NCI-H1092 treated with DMSO at 0.1 percent for 48 hours (cell line): ENCODE data around the gene LRRC4.
A peak's percentile ranks its signal among the peaks of the same experiment; 100 is the strongest.

Source experiments
- DNase-seq: peaks from one replicate; lab custom pipeline; 2025; lab: John Stamatoyannopoulos, UW

Gene LRRC4

DNA sequence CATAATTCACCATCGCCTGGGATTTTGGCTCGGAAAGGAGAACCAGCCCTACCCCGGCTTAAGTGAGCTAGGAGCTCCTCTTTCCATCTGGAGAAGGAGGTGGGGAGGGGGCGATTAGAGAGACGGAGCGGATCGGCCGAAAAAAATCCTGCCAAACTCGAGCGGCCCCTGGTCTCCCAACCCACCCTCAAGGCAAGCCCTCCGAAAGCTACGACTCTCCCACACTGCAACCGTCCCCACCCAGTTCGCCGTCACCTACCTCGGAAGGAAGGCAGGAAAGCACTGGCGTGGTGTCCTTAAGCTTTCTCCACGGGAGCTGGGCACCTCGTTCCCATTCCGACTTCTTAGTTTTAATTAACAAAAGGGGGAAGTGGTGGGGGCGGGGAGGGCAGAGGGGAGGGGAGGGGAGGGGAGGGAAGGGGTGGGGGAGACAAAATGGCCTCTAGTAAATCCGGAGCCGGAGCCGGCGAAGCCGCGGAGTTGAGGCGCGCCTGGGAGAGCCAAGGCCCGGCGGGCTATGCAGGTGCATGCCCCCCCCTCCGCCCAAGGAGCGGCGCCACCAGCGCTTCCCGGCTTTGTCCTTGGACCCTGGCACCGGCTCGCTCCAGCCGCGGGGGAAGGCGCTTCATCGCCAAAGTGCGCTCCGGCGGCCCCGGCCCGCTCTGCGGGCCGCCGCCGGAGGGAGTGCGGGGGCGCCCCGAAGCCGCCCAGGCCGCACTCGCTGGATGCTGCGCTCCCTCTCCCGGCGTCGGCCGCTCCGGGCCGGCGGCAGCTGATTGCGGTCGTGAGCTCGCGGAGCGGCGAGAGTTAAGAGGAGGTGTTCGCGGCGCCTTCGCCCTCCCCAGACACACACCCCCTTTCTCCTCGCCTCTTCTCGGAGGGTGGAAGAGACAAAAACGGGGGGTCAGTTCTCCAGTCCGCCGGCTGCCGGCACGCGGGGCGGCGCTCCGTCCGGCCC, at the start of gene LRRC4:
Gene LRRC4, minus strand, starts transcription at position 784 of the 958 bp plus-strand sequence. CDS start 797 bp downstream, outside the sequence.
- DNase-seq, result peak; percentile 58

DNA sequence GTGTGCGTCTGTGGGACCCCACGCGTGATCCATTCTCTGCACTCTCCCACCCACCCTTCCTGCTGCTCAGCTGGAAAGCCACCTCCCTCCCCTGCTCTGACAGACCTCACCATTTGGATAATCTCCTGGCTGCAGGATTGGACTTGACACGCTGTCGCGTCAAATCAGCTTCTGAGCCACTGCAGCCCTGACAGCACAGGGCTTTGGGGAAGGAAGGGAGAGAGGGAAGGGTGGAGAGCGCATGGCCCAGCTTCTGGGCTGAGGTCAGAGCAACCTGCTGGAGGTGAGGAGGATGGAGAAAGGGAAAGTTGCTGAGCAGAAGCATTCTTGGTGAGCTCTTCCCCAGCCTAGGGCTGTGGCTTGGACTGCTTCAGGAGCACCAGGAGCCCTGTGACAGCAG, 48.9 kb upstream of the LRRC4 start:
- no peak for DNase-seq

DNA sequence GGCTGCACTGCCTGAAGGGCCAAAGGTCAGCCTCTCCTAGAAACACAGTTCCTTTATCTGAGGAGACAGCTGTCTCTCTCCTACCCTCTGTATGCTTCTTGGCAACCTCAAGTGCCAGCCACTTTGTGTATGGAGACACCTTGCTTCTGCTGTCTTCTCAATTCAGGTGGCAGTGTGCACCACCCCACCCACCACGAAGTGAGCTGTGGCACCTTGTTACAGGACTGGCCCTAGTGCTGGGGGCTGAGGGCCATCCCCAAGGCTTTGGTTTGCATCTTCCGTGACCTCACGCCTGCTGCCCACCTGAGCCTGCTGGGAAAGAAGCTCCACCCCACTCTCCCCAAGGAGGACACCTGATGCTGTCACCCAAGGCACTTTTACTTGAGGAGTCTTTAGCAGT, 47.1 kb upstream of the LRRC4 start:
- no peak for DNase-seq

- DNase-seq, result peak; percentile 75
Observed at GRCh38 chr7:128076796-128077271, 45.6 kb upstream of the LRRC4 start.

GRCh38 chr7:128076196-128076795, 45.1 kb upstream of the LRRC4 start:
- DNase-seq, result no peak

- DNase-seq, result no peak
Observed at GRCh38 chr7:128075242-128076095, 44.2 kb upstream of the LRRC4 start.

DNA sequence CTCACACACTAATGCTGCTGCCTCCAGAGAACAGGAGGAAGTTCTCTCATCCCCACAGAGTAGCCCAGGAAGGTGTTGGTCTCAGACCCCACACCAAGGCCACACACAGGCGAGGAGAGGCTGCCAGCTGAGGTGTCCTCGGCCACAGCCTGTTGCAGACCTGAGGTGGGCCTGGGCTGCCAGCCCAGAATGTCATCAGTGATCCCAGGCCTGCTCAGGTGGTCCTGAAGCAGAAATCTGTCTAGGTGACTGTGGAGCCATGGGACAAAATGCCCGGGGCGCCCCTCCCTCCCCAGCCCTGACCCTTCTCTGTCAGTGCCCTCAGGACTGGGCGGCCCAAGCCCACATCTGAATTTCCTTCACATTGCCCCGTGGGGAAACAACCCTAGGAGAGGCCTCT, 43.5 kb upstream of the LRRC4 start:
- no peak for DNase-seq

GRCh38 chr7:128074336-128074735, 43.1 kb upstream of the LRRC4 start:
- no peak for DNase-seq

DNA sequence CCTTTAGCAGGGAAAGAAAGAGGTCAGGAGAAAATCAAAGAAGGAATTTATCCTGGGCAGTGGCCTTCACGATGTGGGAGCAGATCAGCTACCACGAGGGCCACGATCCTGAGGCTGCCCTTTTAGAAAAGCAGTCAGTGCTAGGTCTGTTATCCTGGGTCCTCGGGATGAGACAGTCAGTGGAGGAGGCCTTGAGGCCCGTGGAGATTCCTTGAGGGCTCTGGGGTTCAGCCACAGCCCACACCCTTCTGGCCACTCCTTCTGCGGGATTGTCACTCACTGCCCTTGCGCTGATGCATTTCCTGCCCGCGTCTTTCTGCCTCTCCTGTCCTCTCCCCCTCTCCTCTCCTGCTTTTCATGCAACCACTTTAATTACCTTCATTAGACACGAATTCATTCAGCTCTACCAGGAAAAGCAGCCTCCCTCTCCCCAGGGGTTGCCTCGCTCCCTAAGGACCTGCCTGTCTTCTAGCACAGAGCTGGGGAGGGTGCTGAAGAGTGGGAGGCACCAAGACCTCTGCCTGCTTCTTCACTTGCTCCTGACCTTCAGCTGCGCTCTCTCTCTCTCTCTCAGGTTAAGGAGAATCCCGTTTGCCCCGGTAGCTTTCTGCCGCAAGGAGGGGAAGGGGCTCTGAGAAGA, 42.6 kb upstream of the LRRC4 start:
- no peak for DNase-seq

DNA sequence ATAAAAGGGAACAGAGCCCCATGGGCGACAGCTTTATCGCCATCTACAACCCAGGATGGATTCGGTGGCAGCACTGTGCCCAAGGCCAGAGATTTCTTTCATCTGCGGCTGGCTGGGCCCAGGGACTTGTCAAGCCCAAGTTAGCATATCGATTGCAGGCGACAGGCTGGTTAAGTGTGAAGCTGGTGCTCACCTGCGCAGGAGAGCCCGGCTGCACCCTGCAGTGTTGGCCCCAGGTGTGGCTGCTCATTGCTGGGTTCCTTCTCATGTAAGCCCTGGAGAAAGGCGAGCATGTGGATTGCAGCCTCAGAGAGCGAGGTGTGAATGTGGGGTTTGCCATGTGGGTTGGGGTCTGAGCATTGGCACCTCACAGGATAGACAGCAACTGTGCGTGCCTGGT, 40.6 kb upstream of the LRRC4 start:
- no peak for DNase-seq

DNA sequence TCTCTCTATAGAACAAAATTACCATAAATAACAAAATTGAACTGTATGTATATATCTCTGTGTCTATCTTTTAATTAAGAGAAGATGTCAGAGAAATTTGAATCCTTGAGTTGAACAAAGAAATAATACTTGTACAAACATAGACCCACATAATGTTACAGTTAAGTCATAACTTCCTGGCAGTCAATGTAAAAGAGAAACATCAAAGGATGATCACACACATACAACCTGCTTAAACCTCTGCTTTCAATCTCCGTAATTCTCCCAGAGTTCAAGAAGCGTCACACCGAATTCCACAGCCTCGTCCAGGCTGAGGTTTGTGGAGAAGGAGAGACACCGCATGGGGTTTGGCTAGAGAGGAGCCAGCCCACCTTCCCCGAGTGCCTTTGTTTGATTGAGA, 40.1 kb upstream of the LRRC4 start:
- DNase-seq, result no peak

- no peak for DNase-seq
Observed at GRCh38 chr7:128069373-128070364, 38.4 kb upstream of the LRRC4 start.

GRCh38 chr7:128068785-128069184, 37.5 kb upstream of the LRRC4 start:
- no peak for DNase-seq

DNA sequence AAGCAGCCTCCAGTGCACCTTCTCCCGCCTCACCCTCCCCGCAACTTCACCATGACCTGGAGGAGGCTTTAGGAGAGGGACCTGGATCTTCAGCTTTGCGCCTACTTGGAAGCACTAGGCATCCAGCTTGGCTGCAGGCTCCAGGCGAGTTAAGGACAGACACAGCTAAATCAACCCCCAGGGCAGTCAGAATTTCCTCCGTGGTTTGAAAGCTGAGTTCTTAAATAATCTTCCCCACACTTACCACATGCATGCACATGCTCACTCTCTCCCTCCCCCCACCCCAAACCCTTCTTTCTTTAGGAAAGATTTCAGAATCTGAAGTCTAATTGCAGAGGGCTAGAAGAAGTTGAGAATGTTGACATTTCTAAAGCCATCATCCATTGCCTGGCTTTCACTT, 36.7 kb upstream of the LRRC4 start:
- no peak for DNase-seq

- DNase-seq, result no peak
Observed at GRCh38 chr7:128066858-128067257, 35.6 kb upstream of the LRRC4 start.

DNA sequence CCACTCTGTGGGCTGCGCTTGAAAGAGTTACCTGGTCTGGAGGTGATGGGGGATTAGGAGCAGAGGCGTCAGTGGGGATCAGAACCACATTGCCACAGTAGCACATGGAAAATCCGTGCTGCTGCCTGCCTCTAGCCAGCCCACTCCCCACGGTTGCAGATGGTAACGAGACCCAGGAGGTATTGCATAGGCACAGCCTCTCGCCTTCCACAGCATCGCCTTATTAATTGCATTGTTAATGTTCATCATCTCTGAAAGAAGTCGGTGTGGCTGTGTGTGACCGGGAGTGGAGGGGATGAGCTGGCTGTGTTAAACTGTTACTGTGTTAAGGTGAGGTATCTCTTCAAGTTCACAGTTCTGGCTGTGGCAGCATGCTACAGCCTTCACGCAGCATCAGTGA, 35.2 kb upstream of the LRRC4 start:
- DNase-seq, result no peak

DNA sequence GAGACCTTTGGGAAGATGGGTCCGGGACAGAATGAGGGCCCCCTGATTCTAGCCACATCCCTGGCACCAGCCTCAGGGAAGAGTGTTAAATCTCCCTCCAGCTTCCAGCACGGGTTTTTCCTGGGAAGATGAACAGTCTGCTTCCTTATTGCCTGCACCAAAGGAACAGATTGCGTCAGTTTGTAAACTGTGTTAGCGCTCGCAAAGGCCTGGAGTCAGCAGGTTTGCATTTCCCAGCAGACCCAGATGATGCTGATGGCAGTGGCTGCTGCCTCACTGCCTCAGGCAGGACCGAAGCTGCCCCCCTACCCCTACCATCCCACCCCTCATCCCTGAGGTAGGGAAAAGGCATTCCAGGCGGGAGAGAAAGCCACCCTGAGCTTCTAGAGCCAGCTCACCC, 34.6 kb upstream of the LRRC4 start:
- no peak for DNase-seq

DNA sequence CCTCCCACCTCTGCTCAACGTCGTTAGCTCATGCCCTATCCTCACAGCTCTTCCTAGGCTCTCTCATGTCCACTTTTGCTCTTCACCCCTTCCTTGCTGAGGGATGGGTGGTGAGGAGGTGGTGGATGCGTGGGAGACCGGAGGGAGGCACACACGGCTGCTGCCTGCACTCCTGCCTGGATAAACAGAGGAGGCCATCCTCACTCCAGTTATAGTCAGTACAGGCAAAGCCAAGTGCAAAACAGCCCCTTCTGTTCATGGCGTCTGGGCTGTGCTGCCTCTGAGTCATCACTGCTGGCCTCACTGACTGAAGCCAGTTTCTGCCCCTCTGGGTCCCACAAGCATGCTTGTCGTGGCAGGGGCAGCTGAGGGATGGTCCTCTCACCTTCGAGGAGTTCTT, 31.9 kb upstream of the LRRC4 start:
- no peak for DNase-seq

- no peak for DNase-seq
Observed at GRCh38 chr7:128060018-128060417, 28.8 kb upstream of the LRRC4 start.

GRCh38 chr7:128059143-128059988, 28.1 kb upstream of the LRRC4 start:
- no peak for DNase-seq
